Measurements from ENCODE around the gene SRXN1.
"Not testable (repeated sequence)": the region's sequence is repeated elsewhere in the genome, so short reads cannot be mapped to it uniquely, and the experiment has no call there.

SRXN1 gene

GRCh38 chr20:655726-656624 lies 3.0 kb upstream of the SRXN1 start:
- DNase-seq (ENCODE audit: low spot score) = no peak

- DNase-seq (ENCODE audit: low spot score) = no peak
Observed at GRCh38 chr20:654417-654750, 1.4 kb upstream of the SRXN1 start.

- no peak for DNase-seq (ENCODE audit: low spot score)
Observed at GRCh38 chr20:653590-654416, 803 bp upstream of the SRXN1 start.

GRCh38 chr20:652615-653109 lies 338 bp downstream of the SRXN1 start:
- DNase-seq (ENCODE audit: low spot score) = peak; percentile 3

GRCh38 chr20:651713-652614 lies 1.0 kb downstream of the SRXN1 start:
- peak; percentile 19 for DNase-seq (ENCODE audit: low spot score)

- no peak for DNase-seq (ENCODE audit: low spot score)
Observed at GRCh38 chr20:650954-651353, 2.0 kb downstream of the SRXN1 start.

GRCh38 chr20:650281-650680 lies 2.7 kb downstream of the SRXN1 start:
- DNase-seq (ENCODE audit: low spot score) = no peak

GRCh38 chr20:647479-648019 lies 5.5 kb downstream of the SRXN1 start:
- no peak for DNase-seq (ENCODE audit: low spot score)

- no peak for DNase-seq (ENCODE audit: low spot score)
Observed at GRCh38 chr20:646868-647233, 6.1 kb downstream of the SRXN1 start.

GRCh38 chr20:646107-646867 lies 6.7 kb downstream of the SRXN1 start:
- no peak for DNase-seq (ENCODE audit: low spot score)

GRCh38 chr20:645318-646106 lies 7.5 kb downstream of the SRXN1 start:
- DNase-seq (ENCODE audit: low spot score) = peak; percentile 52

GRCh38 chr20:644692-645317 lies 8.2 kb downstream of the SRXN1 start:
- no peak for DNase-seq (ENCODE audit: low spot score)

GRCh38 chr20:642398-643174 lies 10.4 kb downstream of the SRXN1 start:
- no peak for DNase-seq (ENCODE audit: low spot score)

- not testable (repeated sequence) for DNase-seq (ENCODE audit: low spot score)
Observed at GRCh38 chr20:642013-642397, 11.0 kb downstream of the SRXN1 start.

GRCh38 chr20:641516-641875 lies 11.5 kb downstream of the SRXN1 start:
- DNase-seq (ENCODE audit: low spot score) = peak; percentile 26

- DNase-seq (ENCODE audit: low spot score) = no peak
Observed at GRCh38 chr20:640674-641515, 12.1 kb downstream of the SRXN1 start.

GRCh38 chr20:638579-638978 lies 14.4 kb downstream of the SRXN1 start:
- DNase-seq (ENCODE audit: low spot score) = no peak

- no peak for DNase-seq (ENCODE audit: low spot score)
Observed at GRCh38 chr20:637559-637958, 15.4 kb downstream of the SRXN1 start.
